LNCaP clone FGC (cell line): ENCODE measurements around the gene APLP1.
A peak's percentile ranks its signal among the peaks of the same experiment; 100 is the strongest.

Experiments
- DNase-seq: peaks from one replicate; pipeline ENCODE4 v3.0.0-alpha.2; 2011; ENCODE audit warnings: low read depth
- H3K4me3 ChIP-seq: 2 replicates; pipeline ENCODE4 v1.5.1; 2011; ENCODE audit warnings: mild to moderate bottlenecking, low read depth, low read length, control low read depth
- CTCF ChIP-seq: IDR thresholded peaks from 2 replicates; pipeline ENCODE4 v1.5.1; 2012; ENCODE audit warnings: mild to moderate bottlenecking; ENCODE audit not compliant: control insufficient read depth, insufficient read depth; ENCODE audit errors: extremely low read depth

The APLP1 gene

GRCh38 chr19:35898499-35898809 lies 30.1 kb downstream of the APLP1 start:
- no peak for DNase-seq
- TF ChIP-seq CTCF = no peak
- peak overlapping the region; percentile 84 for H3K4me3 ChIP-seq

- H3K4me3 ChIP-seq = peak overlapping the region; percentile 84
- TF ChIP-seq CTCF = no peak
- peak; percentile 51 for DNase-seq
Observed at GRCh38 chr19:35899547-35900214, 31.3 kb downstream of the APLP1 start.

GRCh38 chr19:35901055-35901644 lies 32.8 kb downstream of the APLP1 start:
- peak overlapping the region; percentile 84; the same call in 1 of the 2 replicates for H3K4me3 ChIP-seq
- no peak for TF ChIP-seq CTCF
- no peak for DNase-seq

GRCh38 chr19:35901854-35902661 lies 33.7 kb downstream of the APLP1 start, which contains the start of gene HCST:
HCST (plus strand) TSS chr19:35902529; CDS start chr19:35902594, 65 bp downstream.
- DNase-seq = no peak
- peak within 1 kb of the TSS; percentile 43 for H3K4me3 ChIP-seq

GRCh38 chr19:35902870-35903475 lies 34.6 kb downstream of the APLP1 start:
- no peak for DNase-seq
- peak overlapping the region; percentile 43 for H3K4me3 ChIP-seq
- TF ChIP-seq CTCF = no peak

More at GRCh38 chr19:35901854-35902661, 33.7 kb downstream of the APLP1 start, which contains the start of gene HCST:
- no peak for TF ChIP-seq CTCF

GRCh38 chr19:35903550-35904179 lies 35.3 kb downstream of the APLP1 start:
- no peak for TF ChIP-seq CTCF
- peak overlapping the region; percentile 43 for H3K4me3 ChIP-seq
- no peak for DNase-seq
